Stimulated activated CD8-positive, alpha-beta memory T cell treated with anti-CD3 and anti-CD28 coated beads, Interleukin-15, amount 100 ng/mL, for 24 hours (primary cell): ENCODE results near the gene FEZF1.

Source experiments
- DNase-seq: peaks from one replicate; pipeline ENCODE4 v3.0.0-alpha.2; 2020; ENCODE audit warnings: low read depth

Gene FEZF1

GRCh38 chr7:122268101-122268500 lies 36.4 kb downstream of the FEZF1 start:
- DNase-seq: no peak

- DNase-seq: no peak
Observed at GRCh38 chr7:122262246-122262645, 42.3 kb downstream of the FEZF1 start.

- no peak for DNase-seq
Observed at GRCh38 chr7:122261442-122261841, 43.1 kb downstream of the FEZF1 start.

- DNase-seq: no peak
Observed at GRCh38 chr7:122261016-122261415, 43.5 kb downstream of the FEZF1 start.

GRCh38 chr7:122260336-122260735 lies 44.2 kb downstream of the FEZF1 start:
- no peak for DNase-seq

- DNase-seq: no peak
Observed at GRCh38 chr7:122258971-122259370, 45.6 kb downstream of the FEZF1 start.

- DNase-seq: no peak
Observed at GRCh38 chr7:122257056-122257455, 47.5 kb downstream of the FEZF1 start.

- no peak for DNase-seq
Observed at GRCh38 chr7:122256046-122256445, 48.5 kb downstream of the FEZF1 start.

- no peak for DNase-seq
Observed at GRCh38 chr7:122255454-122255853, 49.1 kb downstream of the FEZF1 start.
